ENCODE measurements around the gene ARHGAP10.
"Not testable (repeated sequence)": the region's sequence is repeated elsewhere in the genome, so short reads cannot be mapped to it uniquely, and the experiment has no call there.

The ARHGAP10 gene

DNA sequence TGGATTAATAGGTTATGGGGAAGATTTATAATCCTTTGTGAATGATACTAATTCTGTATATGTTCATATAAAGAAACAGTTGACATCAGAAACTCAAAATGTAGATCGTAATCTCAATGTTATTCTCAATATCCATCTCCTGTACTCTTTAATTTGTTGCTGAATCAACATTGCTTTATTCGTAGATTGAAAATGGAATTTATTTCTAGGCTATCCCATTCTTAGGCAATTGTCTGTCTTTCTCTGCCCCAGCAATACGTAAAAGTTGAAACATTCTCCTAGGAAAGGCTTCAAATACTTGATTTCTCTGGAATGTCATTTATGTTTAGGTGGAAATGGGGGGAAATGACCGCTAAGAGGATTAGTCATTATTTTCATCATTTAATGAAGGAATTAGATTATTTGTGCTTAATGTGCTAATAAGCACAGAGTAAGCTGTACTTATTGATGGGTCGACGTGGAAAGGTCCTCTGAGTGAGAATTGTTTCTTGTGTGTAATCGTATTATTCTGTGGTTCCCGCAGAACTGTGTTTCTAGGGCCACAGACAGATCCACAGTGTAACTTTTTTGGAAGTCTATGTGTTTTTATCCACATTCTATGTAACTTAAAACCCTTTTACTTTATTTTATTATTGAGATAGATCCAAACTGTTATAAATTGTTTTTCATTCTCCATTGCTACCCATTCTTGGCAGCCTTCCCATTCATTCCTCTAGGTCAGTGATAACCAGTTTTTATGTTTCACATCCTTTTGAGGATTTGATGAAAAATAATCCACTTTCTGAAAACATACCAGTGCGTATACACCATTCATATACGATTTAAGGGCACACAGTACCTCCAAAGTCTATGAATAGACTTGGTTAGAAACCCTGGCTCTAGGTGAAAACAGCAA, 262.9 kb downstream of the ARHGAP10 start:
- Histone ChIP-seq H3K27me3 (ENCODE audit: control insufficient read depth in 5 of 5, insufficient read depth in 4 of 5, low read length in 5 of 5) (no peaks in the 10 kb centered on the region), H3K9ac (ENCODE audit: low read length in 5 of 5) (no peak overlapping the region), H3K4me3 (ENCODE audit: low read depth in 1 of 5, low read length in 5 of 5) (no peak overlapping the region), H3K9me3 (ENCODE audit: control insufficient read depth in 5 of 5, low read length in 5 of 5) (no peaks in the 10 kb centered on the region), H3K36me3 (ENCODE audit: control insufficient read depth in 5 of 5, insufficient read depth in 5 of 5, low read length in 5 of 5) (peaks cover 0 to 14% (median 5%) of the 10 kb centered on the region in 5 donors), H3K4me1 (ENCODE audit: control insufficient read depth in 5 of 5, insufficient read depth in 5 of 5, low read length in 5 of 5) (no peaks in the 10 kb centered on the region), H3K27ac (ENCODE audit: low read depth, low read length) (no peak overlapping the region)

DNA sequence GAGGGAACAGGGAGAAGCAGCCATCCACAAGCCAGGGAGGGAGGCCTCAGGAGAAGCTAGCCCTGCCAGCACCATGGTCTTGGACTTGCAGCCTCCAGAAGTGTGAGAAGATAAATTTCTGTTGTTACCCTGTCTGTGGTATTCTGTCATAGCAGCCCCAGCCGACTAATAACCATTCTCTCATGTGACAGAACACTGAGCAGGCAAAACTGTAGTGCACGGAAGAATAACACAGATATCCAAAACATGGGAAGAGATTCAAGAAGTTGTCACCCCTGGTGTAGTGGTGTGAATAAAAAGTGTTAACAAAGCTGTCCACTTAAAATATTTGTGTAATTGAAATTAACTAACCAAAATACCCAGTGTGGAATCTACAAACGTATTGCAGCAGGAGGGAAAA, 265.0 kb downstream of the ARHGAP10 start:
- Histone ChIP-seq H3K4me3 (ENCODE audit: low read depth in 1 of 5, low read length in 5 of 5) (no peak overlapping the region), H3K9ac (ENCODE audit: low read length in 5 of 5) (no peak overlapping the region), H3K27ac (ENCODE audit: low read depth, low read length) (no peak overlapping the region), H3K27me3 (ENCODE audit: control insufficient read depth in 5 of 5, insufficient read depth in 4 of 5, low read length in 5 of 5) (no peaks in the 10 kb centered on the region), H3K9me3 (ENCODE audit: control insufficient read depth in 5 of 5, low read length in 5 of 5) (no peaks in the 10 kb centered on the region), H3K36me3 (ENCODE audit: control insufficient read depth in 5 of 5, insufficient read depth in 5 of 5, low read length in 5 of 5) (peaks cover 0 to 9% (median 2%) of the 10 kb centered on the region in 5 donors), H3K4me1 (ENCODE audit: control insufficient read depth in 5 of 5, insufficient read depth in 5 of 5, low read length in 5 of 5) (no peaks in the 10 kb centered on the region)

DNA sequence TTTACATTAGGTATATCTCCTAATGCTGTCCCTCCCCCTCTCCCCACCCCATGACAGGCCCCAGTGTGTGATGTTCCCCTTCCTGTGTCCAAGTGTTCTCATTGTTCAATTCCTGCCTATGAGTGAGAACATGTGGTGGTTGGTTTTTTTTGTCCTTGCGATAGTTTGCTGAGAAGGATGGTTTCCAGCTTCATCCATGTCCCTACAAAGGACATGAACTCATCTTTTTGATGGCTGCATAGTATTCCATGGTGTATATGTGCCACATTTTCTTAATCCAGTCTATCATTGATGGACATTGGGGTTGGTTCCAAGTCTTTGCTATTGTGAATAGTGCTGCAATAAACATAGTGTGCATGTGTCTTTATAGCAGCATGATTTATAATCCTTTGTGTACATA, 268.1 kb downstream of the ARHGAP10 start:
- peaks cover 4 to 14% (median 13%) of the 10 kb centered on the region in 5 donors for H3K4me1 ChIP-seq (ENCODE audit: control insufficient read depth in 5 of 5, insufficient read depth in 5 of 5, low read length in 5 of 5)
- not testable (repeated sequence) for H3K9ac ChIP-seq (ENCODE audit: low read length in 5 of 5); H3K9me3 ChIP-seq (ENCODE audit: control insufficient read depth in 5 of 5, low read length in 5 of 5); H3K36me3 ChIP-seq (ENCODE audit: control insufficient read depth in 5 of 5, insufficient read depth in 5 of 5, low read length in 5 of 5); H3K27ac ChIP-seq (ENCODE audit: low read depth, low read length); H3K4me3 ChIP-seq (ENCODE audit: low read depth in 1 of 5, low read length in 5 of 5); H3K27me3 ChIP-seq (ENCODE audit: control insufficient read depth in 5 of 5, insufficient read depth in 4 of 5, low read length in 5 of 5)

DNA sequence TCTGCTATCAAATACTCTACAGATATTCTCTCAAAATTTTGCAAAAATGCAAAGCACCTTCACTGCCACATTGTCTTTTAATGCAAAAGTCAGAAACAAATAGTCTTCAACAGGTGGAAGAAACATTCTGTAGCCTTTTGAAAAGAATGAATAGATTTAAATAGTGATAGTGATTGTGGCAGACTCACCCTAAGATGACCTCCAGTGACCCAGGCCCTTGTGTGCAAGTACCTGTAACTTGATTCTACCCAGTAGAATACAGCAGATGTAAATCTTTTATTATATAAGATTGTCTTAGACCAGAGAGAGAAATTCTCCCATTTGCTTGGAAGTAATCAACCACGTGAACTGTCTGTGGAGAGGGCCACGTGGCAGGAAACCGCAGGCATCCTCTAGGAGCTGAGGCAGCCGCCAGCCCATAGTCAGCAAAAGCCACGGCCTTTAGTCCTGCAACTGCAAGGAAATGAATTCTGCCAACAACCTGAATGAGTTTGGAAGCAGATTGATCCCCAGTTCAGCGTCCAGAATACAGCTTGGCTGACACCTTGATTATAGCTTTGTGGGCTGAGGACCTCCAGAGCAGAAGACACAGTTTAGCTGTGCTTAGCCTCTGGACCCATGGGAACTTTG, 272.5 kb downstream of the ARHGAP10 start:
- Histone ChIP-seq H3K36me3 (ENCODE audit: control insufficient read depth in 5 of 5, insufficient read depth in 5 of 5, low read length in 5 of 5) (peaks cover 0 to 5% (median 0%) of the 10 kb centered on the region in 5 donors), H3K9ac (ENCODE audit: low read length in 5 of 5) (no peak overlapping the region), H3K4me1 (ENCODE audit: control insufficient read depth in 5 of 5, insufficient read depth in 5 of 5, low read length in 5 of 5) (peaks cover 11 to 24% (median 23%) of the 10 kb centered on the region in 5 donors), H3K4me3 (ENCODE audit: low read depth in 1 of 5, low read length in 5 of 5) (no peak overlapping the region), H3K27ac (ENCODE audit: low read depth, low read length) (peak overlapping the region; percentile 17), H3K27me3 (ENCODE audit: control insufficient read depth in 5 of 5, insufficient read depth in 4 of 5, low read length in 5 of 5) (no peaks in the 10 kb centered on the region), H3K9me3 (ENCODE audit: control insufficient read depth in 5 of 5, low read length in 5 of 5) (no peaks in the 10 kb centered on the region)

DNA sequence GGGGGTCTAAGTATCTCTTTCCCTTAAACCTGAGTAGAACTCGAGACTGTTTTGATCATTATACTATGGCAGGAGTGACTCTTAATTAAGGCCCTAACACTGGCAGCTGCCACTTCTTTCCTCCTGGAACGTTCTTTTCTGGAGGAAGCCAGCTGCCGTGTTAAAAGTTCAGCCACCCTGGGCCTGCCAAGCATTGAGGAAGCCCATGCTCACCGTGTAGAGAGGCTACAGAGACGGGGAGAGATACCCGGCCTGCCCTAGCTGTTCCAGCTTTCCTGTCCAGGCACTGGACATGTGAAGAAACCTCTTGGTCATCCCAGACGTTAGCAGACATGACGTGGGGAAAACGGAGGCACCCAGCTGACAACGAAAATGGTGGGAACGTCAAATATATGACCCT, 274.1 kb downstream of the ARHGAP10 start:
- Histone ChIP-seq H3K27ac (ENCODE audit: low read depth, low read length) (no peak overlapping the region), H3K36me3 (ENCODE audit: control insufficient read depth in 5 of 5, insufficient read depth in 5 of 5, low read length in 5 of 5) (no peaks in the 10 kb centered on the region), H3K4me3 (ENCODE audit: low read depth in 1 of 5, low read length in 5 of 5) (no peak overlapping the region), H3K9ac (ENCODE audit: low read length in 5 of 5) (no peak overlapping the region), H3K27me3 (ENCODE audit: control insufficient read depth in 5 of 5, insufficient read depth in 4 of 5, low read length in 5 of 5) (no peaks in the 10 kb centered on the region), H3K9me3 (ENCODE audit: control insufficient read depth in 5 of 5, low read length in 5 of 5) (no peaks in the 10 kb centered on the region), H3K4me1 (ENCODE audit: control insufficient read depth in 5 of 5, insufficient read depth in 5 of 5, low read length in 5 of 5) (peaks cover 11 to 24% (median 23%) of the 10 kb centered on the region in 5 donors)

GRCh38 chr4:148007314-148007760, 275.4 kb downstream of the ARHGAP10 start:
- H3K4me3 ChIP-seq (ENCODE audit: low read depth in 1 of 5, low read length in 5 of 5), result no peak overlapping the region
- H3K27me3 ChIP-seq (ENCODE audit: control insufficient read depth in 5 of 5, insufficient read depth in 4 of 5, low read length in 5 of 5), result no peaks in the 10 kb centered on the region
- peaks cover 11 to 24% (median 23%) of the 10 kb centered on the region in 5 donors for H3K4me1 ChIP-seq (ENCODE audit: control insufficient read depth in 5 of 5, insufficient read depth in 5 of 5, low read length in 5 of 5)
- H3K27ac ChIP-seq (ENCODE audit: low read depth, low read length), result peak overlapping the region; percentile 19
- H3K36me3 ChIP-seq (ENCODE audit: control insufficient read depth in 5 of 5, insufficient read depth in 5 of 5, low read length in 5 of 5), result no peaks in the 10 kb centered on the region
- no peaks in the 10 kb centered on the region for H3K9me3 ChIP-seq (ENCODE audit: control insufficient read depth in 5 of 5, low read length in 5 of 5)
- no peak overlapping the region for H3K9ac ChIP-seq (ENCODE audit: low read length in 5 of 5)

DNA sequence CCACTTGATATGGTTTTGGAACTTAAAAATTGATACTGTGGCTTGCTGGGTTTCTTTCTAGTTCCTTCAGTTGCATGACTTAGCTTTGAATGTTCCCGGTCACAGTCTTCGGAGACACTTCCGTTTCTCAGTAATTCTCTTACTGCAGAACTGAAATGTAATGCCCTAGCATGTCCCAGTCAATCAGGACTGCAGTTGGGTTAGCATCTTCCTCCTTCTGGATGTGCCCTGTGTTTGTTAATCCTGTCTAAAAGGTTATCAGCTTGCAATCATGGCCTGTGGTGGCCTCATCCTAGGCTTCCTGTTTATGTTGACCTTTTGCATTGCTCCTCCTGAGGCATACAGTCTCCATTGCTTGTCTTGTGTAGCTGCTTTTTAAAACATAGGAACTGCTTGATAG, 275.9 kb downstream of the ARHGAP10 start:
- H3K9ac ChIP-seq (ENCODE audit: low read length in 5 of 5), result no peak overlapping the region
- no peaks in the 10 kb centered on the region for H3K36me3 ChIP-seq (ENCODE audit: control insufficient read depth in 5 of 5, insufficient read depth in 5 of 5, low read length in 5 of 5)
- peak overlapping the region; percentile 19 for H3K27ac ChIP-seq (ENCODE audit: low read depth, low read length)
- no peaks in the 10 kb centered on the region for H3K9me3 ChIP-seq (ENCODE audit: control insufficient read depth in 5 of 5, low read length in 5 of 5)
- no peaks in the 10 kb centered on the region for H3K27me3 ChIP-seq (ENCODE audit: control insufficient read depth in 5 of 5, insufficient read depth in 4 of 5, low read length in 5 of 5)
- H3K4me1 ChIP-seq (ENCODE audit: control insufficient read depth in 5 of 5, insufficient read depth in 5 of 5, low read length in 5 of 5), result peaks cover 11 to 24% (median 23%) of the 10 kb centered on the region in 5 donors
- H3K4me3 ChIP-seq (ENCODE audit: low read depth in 1 of 5, low read length in 5 of 5), result no peak overlapping the region

DNA sequence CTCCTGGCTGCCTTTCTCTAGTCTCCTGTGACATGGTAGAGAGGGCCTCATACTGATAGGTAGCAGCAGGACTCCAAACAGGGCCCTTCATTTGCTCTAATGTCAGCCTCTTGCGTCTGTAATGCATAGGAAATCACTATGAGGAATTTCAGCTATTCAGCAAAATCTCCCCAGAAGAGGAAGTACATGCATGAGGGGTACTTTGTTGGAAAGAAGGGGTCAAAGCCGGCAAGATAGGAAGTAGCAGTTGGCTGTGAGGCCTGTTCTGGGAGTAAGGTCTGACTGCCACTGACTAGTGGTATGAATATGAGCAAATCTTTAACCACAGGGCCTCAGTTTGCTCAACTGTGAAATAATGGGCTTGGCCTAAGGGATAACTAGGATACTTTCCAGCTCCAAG, 283.2 kb downstream of the ARHGAP10 start:
- H3K9me3 ChIP-seq (ENCODE audit: control insufficient read depth in 5 of 5, low read length in 5 of 5), result no peaks in the 10 kb centered on the region

DNA sequence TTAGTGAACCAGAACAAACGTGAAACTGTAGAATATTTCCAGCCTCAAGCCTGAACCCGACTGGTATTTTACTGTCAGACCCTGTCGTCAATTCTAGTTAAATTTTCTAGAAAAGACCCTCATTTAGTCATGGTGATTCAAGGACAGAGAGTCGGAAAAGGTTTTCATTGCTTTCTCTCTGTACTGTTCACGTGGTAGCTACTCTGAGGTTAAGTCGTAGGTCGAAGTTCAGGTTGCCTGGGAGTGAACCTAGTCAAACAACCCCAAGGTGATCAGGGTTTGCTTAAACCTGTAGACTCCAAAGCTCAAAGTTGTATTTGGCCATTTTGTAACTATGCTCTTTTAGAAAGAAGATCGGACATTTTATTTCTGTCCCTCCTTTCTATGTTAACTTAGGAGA, 283.6 kb downstream of the ARHGAP10 start:
- Histone ChIP-seq H3K27ac (ENCODE audit: low read depth, low read length) (no peak overlapping the region), H3K4me1 (ENCODE audit: control insufficient read depth in 5 of 5, insufficient read depth in 5 of 5, low read length in 5 of 5) (peaks cover 0 to 12% (median 9%) of the 10 kb centered on the region in 5 donors), H3K9me3 (ENCODE audit: control insufficient read depth in 5 of 5, low read length in 5 of 5) (no peaks in the 10 kb centered on the region), H3K27me3 (ENCODE audit: control insufficient read depth in 5 of 5, insufficient read depth in 4 of 5, low read length in 5 of 5) (no peaks in the 10 kb centered on the region), H3K4me3 (ENCODE audit: low read depth in 1 of 5, low read length in 5 of 5) (no peak overlapping the region), H3K36me3 (ENCODE audit: control insufficient read depth in 5 of 5, insufficient read depth in 5 of 5, low read length in 5 of 5) (no peaks in the 10 kb centered on the region), H3K9ac (ENCODE audit: low read length in 5 of 5) (no peak overlapping the region)

More for the DNA sequence above, 283.2 kb downstream of the ARHGAP10 start:
- Histone ChIP-seq H3K27ac (ENCODE audit: low read depth, low read length) (no peak overlapping the region), H3K4me1 (ENCODE audit: control insufficient read depth in 5 of 5, insufficient read depth in 5 of 5, low read length in 5 of 5) (peaks cover 0 to 12% (median 9%) of the 10 kb centered on the region in 5 donors), H3K9ac (ENCODE audit: low read length in 5 of 5) (no peak overlapping the region), H3K27me3 (ENCODE audit: control insufficient read depth in 5 of 5, insufficient read depth in 4 of 5, low read length in 5 of 5) (no peaks in the 10 kb centered on the region), H3K36me3 (ENCODE audit: control insufficient read depth in 5 of 5, insufficient read depth in 5 of 5, low read length in 5 of 5) (no peaks in the 10 kb centered on the region), H3K4me3 (ENCODE audit: low read depth in 1 of 5, low read length in 5 of 5) (no peak overlapping the region)

DNA sequence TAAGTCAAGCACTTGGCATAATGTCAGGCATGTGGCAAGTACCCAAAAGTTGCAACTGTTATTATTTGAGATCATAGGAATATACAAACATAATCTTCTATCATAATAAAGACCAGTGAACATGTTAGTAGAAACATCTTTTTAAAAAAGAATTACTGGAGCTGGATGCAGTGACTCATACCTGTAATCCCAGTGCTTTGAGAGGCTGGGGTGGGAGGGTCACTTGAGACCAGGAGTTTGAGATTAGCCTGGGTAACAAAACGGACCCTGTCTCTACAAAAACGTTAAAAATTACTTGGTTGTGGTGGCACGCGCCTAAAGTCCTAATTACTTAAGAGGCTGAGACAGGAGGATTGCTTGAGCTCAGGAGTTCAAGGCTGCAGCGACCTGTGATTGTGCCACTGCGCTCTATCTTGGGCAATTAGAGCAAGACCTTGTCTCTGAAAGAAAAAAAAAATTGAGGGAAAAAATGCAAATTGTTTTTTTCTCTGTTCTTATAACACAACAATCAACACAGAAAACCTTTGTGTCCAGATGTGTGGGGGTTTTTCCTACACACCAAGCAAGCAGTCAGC, 284.3 kb downstream of the ARHGAP10 start:
- no peak overlapping the region for H3K9ac ChIP-seq (ENCODE audit: low read length in 5 of 5)
- H3K9me3 ChIP-seq (ENCODE audit: control insufficient read depth in 5 of 5, low read length in 5 of 5), result no peaks in the 10 kb centered on the region
- H3K27me3 ChIP-seq (ENCODE audit: control insufficient read depth in 5 of 5, insufficient read depth in 4 of 5, low read length in 5 of 5), result no peaks in the 10 kb centered on the region
- no peak overlapping the region for H3K27ac ChIP-seq (ENCODE audit: low read depth, low read length)
- no peak overlapping the region for H3K4me3 ChIP-seq (ENCODE audit: low read depth in 1 of 5, low read length in 5 of 5)
- peaks cover 0 to 12% (median 9%) of the 10 kb centered on the region in 5 donors for H3K4me1 ChIP-seq (ENCODE audit: control insufficient read depth in 5 of 5, insufficient read depth in 5 of 5, low read length in 5 of 5)
- no peaks in the 10 kb centered on the region for H3K36me3 ChIP-seq (ENCODE audit: control insufficient read depth in 5 of 5, insufficient read depth in 5 of 5, low read length in 5 of 5)

Data from subcutaneous abdominal adipose tissue (tissue), 5 donors.